Measurements from ENCODE around the gene ZNF780A.
"Not testable (repeated sequence)": the region's sequence is repeated elsewhere in the genome, so short reads cannot be mapped to it uniquely, and the experiment has no call there.

ZNF780A gene
- 5.9 to 16.3 reads per million in 2 donors for total RNA-seq

DNA sequence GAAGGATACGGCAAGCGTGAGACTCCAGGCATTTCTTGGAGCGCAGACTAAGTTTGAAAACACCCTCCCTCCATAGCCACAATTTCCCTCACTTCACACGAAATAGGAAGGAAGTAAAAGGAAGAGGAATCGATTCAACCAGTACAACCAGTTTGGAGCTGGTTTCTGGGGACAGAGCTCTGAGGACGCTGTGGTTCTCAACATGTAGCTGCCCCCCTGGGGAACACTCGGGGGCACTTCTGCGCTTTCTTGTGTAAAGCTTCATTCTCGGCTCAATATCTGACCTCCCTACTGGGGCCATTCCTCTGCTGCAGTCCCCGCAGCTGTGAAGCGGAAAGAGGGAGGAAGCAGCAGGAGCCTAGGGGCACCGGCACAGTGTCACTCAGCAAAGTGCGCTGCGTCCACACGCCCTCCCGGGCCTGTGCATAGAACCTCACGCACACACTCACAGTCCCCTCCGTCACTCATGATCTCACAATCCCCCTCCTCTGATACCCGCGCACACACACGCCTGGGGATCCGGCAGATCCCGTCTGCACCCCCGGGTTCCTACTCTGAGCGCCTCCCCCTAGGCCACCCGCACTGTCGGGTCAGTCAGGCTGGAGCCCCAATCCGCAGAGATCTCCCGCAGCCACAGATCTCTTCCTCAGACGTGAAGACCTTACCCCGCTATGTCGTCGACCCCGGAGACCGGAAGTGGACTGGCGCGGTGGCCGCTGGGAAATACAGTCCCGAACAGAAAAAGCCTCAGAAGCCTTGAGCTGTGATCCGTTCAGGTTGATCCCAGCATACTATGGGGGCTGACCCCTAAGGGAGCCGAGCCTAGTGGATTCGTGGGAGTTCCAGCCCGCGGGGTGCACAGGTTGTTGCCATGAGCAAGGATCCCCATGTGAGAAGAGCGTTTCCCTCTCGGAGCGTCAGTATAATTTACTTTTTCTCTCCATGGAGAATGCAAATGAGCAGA is at the start of gene ZNF780A:
Gene ZNF780A, minus strand, starts transcription at position 703 of the 964 bp plus-strand sequence. CDS start 6,190 bp downstream, outside the sequence.
- peak; percentile 46 to 88 (median 68) for DNase-seq

DNA sequence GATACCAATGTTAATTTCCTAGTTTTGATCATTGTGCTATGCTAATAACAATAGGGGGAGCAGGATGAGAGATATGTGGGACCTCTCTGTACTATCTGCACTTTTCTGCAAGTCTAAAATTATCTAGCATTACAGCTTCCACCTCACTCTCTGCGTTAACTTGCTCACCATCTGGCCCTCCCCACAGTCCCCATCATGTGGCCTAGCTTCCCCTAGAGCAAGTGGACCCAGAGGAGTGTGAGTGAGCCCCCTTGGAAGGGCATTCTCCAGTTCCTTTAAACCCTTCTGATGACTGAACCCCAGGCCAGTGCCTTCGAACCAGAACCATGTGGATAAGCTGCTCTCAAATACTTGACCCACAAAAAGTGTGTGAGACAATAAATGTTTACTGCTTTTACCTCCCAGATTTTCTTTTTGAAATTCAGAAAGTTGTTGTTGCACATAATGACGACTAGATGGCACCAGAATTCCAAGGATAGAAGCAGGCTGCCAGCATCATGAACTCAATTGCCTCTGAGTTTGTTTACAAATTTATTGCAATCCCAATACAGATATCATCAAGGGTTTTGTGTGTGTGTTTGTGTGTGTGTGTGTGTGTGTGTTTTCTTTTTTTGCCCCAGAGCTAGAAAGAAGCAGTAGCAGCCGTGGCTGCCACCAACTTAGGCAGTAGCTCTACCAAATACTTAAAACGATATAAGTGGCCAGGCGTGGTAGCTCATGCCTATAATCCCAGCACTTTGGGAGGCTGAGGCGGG is 49.0 kb upstream of the ZNF780A start:
- DNase-seq, result peak in 2 of 5 experiments; percentile 30 to 62

DNA sequence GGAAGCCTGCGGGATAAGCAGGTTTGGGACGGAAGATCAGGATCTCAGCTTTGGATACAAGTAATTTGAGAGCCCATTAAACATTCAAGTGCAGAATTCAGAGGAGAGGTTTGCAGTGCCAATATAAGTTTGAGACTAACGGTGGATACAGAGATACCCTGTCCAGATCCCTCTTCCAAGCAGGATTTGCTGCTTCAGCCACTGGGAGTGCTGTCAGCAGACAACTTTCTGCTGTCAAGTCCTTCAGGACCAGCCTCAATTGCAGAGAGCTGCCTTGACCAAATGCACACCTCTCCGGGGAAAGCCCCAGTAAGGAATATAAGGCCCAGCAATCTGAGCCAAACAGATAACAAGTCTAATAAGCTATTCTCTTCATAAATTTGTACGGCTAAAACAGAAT is 46.1 kb upstream of the ZNF780A start:
- no peak for DNase-seq

DNA sequence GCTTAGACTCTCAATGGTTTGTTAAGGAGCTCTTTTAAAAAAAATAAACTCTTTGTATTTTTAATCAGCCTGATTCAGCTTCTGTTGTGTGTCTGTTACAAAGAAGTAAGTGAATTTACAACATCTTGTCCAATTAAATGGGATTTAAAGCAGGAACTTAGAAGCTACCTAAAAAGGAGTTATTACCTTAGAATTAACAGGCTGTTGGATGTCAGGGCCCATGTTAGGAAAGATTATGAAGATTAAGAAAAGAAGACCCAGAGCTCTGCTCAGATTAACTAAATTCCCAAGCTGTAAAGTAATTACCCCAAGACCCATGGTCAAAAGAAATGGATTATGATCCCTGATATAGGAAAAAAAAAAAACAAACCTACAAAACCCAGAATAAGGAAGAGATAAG is 44.1 kb upstream of the ZNF780A start:
- no peak for DNase-seq

DNA sequence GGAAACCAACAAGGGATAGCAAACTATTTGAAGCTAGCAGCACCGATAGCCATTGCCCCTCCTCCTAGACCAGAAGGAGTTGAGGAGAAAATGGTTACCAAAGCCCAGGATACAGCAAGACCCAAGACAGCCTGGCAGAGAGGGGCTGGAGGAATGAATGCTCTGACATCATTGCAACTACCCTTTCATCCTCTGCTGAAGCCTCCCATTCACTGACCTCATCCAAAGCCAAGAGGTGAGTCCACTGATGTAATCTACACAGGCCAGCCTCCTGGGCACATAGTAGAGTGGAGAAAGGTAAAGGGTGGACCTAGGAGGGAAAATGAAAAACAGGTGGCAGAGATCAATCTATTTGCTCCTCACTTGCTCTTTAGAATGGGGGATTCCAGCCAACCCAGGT is 42.7 kb upstream of the ZNF780A start:
- no peak for DNase-seq

DNA sequence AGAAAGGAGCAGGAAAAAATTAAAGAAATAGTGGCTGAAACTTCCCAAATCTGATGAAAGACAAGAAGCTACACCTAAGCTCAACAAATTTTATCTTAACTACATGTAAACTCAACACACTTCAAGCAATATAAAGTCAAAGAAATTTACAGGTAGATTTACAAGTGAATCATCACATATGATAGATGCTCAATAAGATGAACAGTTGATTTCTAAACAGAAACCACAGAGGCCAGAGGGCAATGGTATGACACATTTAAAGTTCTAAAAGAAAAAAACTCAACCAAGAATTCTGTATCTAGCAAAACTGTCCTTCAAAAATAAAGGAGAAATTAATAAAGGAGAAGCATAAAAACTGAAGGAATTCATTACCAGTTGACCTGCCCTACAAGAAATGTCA is 39.3 kb upstream of the ZNF780A start:
- no peak for DNase-seq

DNA sequence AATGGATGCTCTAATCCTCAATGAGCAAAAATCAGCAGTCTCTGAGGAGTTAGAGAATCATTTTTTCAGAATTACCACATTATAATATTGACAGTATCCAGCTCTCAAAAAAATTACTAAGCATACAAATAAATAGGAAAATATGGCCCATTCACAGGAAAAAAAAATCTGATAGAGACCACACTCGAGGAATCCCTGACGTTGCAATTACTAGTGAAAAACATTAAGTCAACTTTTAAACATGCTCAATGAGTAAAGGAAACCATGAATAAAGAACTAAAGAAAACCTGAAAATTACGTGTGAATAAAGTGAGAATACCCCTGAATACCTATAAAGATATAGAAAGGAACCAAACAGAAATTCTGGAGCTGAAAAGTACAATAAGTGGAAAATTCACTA is 38.7 kb upstream of the ZNF780A start:
- no peak for DNase-seq

DNA sequence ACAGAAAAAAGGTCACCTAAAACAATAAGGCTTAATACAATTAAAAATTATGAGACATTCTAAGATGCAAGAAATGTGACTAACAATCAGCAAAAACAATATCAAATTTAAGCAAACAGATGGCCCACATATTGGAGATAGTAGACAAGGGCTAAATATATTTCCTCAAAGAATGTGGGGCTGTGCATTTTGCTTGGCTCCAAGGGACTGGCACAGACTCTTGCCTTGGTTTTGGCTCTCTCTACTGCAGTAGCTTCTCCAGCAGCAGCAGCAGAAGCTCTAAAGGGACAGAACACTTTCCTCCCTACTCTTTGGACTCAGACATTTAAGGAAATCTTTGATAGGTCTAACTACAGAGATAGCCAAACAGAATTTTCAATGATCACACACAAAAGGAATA is 38.2 kb upstream of the ZNF780A start:
- DNase-seq, result no peak

DNA sequence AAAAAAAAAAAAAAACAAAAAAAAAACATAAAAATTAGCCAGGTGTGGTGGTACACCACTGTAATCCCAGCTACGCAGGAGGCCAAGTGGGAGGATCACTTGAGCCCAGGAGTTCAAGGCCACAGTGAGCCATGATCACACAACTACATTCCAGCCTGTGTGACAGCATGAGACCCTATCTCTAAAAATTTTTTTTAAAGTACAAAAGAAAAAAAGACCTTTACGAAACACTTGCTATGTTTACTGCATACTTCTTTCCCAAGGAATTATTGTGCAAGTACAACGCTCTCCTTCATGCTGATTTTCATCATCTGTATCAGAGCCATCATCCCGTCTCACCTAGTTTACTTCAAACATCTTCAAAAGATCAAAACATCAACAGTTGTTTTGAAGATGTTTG is 28.6 kb upstream of the ZNF780A start:
- no peak for DNase-seq

DNA sequence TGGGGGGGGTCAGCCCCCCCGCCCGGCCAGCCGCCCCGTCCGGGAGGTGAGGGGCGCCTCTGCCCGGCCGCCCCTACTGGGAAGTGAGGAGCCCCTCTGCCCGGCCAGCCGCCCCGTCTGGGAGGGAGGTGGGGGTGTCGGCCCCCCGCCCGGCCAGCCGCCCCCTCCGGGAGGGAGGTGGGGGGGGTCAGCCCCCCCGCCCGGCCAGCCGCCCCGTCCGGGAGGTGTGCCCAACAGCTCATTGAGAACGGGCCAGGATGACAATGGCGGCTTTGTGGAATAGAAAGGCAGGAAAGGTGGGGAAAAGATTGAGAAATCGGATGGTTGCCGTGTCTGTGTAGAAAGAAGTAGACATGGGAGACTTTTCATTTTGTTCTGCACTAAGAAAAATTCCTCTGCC is 27.9 kb upstream of the ZNF780A start:
- not testable (repeated sequence) for DNase-seq

DNA sequence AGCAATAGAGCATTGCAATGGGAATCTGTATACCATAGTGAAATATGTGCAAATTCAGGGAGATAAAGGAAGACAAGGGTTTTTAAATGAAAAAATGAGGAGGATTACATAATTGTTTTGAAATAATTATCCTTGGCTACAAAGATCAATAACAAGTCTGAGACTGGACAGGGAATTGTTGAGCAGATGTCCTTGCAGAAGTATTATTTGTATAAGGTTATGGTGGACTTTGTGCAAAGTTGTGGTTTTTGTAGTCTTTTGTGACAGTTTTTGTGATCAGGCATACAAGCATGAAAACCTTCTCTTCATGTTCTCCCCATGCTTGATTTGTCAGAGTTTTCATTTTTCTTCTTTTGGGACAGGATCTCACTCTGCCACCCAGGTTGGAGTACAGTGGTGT is 25.3 kb upstream of the ZNF780A start:
- no peak for DNase-seq

DNA sequence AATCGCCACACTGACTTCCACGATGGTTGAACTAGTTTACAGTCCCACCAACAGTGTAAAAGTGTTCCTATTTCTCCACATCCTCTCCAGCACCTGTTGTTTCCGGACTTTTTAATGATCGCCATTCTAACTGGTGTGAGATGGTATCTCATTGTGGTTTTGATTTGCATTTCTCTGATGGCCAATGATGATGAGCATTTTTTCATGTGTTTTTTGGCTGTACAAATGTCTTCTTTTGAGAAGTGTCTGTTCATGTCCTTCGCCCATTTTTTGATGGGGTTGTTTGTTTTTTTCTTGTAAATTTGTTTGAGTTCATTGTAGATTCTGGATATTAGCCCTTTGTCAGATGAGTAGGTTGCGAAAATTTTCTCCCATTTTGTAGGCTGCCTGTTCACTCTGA is 23.4 kb upstream of the ZNF780A start:
- DNase-seq, result not testable (repeated sequence)

DNA sequence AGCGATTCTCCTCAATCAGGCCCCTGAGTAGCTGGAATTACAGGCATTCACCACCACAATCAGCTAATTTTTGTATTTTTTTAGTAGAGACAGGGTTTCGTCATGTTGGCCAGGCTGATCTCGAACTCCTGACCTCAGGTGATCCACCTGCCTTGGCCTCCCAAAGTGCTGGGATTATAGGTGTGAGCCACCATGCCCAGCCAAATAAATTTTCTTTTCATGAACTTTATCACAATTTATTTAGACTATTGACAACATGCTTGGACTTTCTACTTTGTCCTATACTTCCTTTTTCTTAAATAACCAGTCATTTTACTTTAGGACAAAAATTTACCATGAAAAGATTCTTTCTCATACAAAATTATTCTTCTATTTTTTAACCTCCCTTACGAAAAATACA is 21.5 kb upstream of the ZNF780A start:
- not testable (repeated sequence) for DNase-seq

DNA sequence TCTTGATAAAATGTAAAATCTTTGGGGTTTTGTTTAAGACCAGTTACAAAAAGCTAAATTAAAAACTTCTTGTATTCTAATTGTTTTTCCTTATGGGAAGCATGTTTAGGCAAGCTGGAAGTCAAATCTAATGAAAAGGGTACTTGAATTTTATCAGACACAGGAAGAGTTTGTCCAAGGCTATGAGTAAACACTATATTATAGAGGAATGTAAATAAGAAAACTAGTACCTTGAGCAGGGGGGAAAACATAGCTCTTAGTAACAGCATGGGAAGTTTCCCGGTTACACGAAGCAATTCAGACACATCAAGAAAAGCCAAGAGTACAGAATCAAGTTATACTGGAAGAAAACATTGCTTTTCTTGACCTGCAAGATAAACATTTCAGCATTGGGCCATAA is 19.8 kb upstream of the ZNF780A start:
- DNase-seq, result no peak

DNA sequence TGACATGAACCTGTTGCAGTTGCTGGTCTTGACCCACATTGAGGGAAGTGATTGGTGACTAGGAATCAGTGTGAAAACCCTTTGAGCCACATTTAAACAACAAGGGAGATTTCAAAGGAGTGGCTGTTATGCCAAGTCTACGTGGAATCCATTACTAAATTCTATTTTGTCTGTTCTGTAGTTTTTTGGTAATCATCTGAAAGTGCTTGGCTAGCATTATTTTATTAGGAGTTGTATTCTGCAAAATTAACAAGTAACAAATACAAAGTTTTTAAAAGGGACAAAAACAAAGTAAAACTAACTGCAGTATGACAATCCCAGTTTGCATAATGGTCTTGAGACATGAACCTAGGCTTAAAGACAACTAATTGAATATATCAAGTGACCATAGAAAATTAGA is 14.0 kb upstream of the ZNF780A start:
- DNase-seq, result no peak

DNA sequence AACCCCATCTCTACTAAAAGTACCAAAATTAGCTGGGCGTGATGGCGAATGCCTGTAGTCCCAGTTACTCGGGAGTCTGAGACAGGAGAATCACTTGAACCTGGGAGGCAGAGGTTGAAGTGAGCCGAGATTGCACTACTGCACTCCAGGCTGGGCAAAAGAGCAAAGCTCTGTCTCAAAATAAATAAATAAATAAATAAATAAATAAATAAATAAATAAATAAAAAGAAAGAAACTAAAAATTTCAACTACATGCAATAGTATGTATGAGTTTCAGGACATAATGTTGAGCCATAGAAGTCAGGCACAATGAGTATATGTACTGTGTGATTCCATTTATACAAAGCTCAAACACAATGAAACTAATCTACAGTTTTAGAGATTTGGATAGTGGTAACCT is 12.9 kb upstream of the ZNF780A start:
- no peak for DNase-seq

DNA sequence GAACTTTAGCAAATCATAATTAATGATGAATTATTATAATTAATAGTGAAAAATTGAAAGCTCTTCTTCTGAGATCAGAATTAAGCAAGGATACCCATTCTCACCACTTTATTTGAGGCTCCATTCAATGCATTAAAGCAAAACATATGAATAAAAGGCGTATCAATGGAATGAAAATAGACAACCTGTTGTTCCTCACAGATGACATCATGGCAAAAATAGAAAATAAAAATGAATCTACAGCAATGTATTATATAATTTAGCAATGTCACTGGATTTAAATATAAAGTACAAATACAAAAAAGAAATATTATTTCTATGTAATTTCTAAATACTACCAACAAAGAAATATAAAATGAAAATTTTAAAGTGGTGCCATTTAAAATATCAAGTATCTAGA is 11.1 kb upstream of the ZNF780A start:
- DNase-seq, result no peak

DNA sequence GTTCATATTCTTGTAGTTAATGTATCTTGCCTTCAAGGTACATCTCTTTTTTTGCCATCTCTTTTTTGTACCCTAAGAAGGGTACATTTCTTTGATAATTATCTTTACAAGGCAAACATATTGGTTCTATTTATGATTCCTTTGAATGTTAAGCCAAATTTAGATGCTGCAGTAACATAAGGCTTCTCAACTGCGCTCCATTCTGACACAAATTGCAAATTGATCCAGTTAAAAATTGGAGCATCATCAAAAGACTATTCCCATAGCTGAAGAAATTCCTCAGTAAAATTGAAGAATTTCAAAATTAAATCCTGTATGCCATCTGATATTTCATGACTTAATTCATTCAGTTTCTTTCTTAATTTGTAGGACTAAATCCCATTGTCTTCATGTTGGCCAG is 2.7 kb upstream of the ZNF780A start:
- DNase-seq, result no peak

DNA sequence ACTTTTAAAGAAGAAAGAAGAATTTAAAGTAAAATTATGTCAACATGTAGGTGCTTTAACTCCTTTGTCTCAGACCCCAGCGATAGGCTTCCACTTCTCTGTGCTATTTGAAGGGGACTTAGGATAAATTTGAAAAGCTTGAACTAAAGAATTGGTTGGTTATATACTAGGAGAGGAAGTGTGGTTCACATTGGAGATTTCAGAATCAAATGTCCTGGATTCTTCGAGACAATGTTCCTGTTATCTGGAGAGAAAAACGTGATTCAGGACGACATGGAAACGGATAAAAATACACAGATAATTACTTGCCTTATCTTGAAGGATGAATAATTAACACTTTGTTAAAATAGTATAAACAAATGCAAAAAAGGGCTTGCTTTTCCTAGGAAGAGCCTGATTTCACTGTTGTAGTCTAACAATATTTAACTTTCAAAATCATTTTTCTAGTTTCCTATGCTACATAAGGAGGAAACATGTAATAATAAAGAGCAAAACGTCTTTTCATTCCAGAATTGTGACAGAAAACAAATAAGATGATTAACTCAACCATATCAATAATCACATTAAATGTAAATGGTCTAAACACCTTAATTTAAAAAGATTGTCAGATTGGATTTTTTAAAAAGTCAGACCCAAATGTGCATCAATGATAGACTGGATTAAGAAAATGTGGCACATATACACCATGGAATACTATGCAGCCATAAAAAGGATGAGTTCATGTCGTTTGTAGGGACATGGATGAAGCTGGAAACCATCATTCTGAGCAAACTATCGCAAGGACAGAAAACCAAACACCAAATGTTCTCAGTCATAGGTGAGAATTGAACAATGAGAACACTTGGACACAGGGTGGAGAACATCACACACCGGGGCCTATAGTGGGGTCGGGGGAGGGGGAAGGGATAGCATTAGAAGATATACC is 724 bp upstream of the ZNF780A start:
- DNase-seq, result no peak

DNA sequence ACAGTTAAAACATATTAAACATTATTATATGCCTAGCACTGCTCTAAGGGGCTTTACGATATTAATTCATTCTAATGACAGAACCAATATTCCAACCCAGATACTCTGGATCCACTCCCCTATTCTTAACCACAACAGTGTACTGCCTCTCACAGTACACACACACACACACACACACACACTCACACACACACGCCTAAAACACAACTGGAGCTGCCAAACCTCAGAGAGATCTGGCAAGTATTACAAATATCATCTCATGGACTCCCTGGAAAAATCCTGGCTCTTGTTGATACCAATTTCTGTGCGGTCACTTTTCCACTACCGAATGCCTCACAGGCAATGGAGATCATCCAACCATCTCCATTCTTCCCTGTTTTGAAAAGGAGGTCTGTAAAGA is 1.3 kb downstream of the ZNF780A start:
- peak in 1 of 5 experiments; percentile 24 for DNase-seq

DNA sequence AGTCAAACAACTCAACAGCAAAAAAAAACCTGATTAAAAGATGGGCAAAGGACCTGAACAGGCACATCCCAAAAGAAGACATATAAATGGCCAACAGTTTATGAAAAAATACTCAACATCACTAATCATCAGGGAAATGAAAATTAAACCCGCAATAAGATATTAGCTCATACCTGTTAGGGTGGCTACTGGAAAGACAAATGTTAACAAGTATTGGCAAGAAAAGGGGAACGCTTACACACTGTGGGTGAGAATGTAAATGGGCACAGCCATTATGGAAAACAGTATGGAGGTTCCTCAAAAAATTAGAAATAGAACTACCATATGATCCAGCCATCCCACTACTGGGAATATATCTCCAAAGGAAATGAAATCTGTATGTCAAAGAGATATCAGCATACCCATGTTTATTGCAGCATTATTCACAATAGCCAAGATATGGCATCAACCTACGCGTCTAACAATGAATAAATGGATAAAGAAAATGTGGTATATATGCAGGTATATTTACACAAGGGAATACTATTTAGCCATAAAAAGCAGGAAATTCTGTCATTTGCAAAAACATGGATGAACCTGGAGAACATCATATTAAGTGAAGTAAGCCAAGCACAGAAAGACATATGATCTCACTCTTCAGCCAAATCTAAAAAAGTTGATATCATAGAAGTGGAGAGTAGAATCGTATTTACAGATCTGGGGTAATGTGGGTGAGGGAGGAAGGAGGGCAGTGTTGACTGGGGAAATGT is 2.3 kb downstream of the ZNF780A start:
- DNase-seq, result no peak

DNA sequence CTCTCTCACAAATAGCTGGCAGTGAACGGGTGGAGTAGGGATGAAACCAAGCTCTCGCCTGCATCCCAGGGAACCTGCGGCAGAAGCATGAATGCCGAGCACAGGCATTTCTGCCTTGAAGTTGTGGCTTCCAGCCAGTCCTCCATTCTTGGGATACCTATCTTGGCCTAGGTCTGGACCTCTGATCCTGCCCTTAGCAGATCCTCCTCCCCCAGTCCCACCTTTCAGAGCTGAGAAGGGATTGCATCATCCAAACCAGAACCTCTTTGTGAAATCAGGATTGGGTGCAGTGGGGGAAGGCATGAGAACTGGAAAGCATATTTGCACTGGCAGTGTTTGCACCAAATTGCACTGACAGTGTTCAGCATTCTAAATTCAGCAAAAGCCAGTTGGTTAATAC is 5.8 kb downstream of the ZNF780A start:
- DNase-seq, result no peak
